Subcutaneous adipose tissue (tissue), 4 donors: ENCODE data around the gene CCDC167. TPM values are rescaled to one million over a fixed set of nuclear protein-coding genes. Genes with fewer than 3 reads are reported as not detected.

Experiments used
- total RNA-seq, 4 donors: library from RNA; depleted of rRNA; stranded (reverse); fragments of >200 nt; gene quantifications; one replicate each; pipeline ENCODE4 v1.1.0, GENCODE V29; 2016
- TF ChIP-seq, protein P1 (sequence below): fragments of 450-650 bp; IDR thresholded peaks from one replicate; pipeline ENCODE4 v1.5.1; 2016; ENCODE audit warnings: low read depth, mild to moderate bottlenecking, control low read depth, antibody characterized with exemption, moderate library complexity

The CCDC167 gene
- total RNA-seq = 10 to 100 TPM; 12.1 to 27.2 (median 12.6) TPM

DNA sequence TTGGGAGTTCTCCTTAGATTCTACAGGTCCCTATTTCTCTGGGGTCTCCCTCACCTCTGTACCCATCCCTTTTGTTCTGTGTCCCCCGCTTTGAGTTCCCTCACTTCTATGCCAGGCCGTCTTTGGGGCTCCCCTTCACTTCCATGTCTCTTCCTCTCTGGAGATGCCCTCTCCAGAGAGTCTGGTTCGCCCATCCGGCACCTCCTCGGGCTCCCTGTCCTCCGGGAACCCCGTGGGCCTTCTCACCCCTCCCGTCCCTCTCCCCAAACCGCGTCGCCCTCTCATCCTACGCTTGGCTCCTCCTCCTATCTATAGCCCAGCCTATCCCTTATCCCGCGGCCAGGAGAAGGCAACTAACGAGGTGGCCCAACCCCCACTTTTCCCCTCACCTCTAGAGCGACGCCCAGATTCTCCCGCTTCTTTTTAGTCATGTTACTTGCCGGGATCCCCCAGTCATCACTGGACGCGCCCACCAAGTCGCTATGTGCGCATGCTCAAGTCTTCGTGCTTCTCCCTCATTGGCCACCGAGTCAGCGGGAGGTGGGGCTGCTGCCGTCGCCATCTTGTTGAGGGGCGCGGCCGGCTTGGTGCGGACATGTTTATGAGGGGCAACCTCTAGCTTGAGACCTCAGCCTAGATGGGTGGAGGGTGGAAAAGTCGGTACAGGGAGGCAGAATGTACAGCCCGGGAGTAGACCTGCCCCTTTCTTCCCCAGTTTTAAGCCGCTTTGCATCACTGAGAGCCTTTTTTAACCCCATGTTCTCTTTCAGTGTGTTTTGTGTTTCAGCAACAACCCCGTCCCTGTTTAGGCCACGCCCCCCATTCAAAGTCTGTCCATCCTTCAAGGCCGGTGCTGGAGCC, at the start of gene CCDC167:
CCDC167 (minus strand) TSS at position 461 of the 861 bp plus-strand sequence; CDS start at position 431, 30 bp downstream.
- TF ChIP-seq, protein P1, sequence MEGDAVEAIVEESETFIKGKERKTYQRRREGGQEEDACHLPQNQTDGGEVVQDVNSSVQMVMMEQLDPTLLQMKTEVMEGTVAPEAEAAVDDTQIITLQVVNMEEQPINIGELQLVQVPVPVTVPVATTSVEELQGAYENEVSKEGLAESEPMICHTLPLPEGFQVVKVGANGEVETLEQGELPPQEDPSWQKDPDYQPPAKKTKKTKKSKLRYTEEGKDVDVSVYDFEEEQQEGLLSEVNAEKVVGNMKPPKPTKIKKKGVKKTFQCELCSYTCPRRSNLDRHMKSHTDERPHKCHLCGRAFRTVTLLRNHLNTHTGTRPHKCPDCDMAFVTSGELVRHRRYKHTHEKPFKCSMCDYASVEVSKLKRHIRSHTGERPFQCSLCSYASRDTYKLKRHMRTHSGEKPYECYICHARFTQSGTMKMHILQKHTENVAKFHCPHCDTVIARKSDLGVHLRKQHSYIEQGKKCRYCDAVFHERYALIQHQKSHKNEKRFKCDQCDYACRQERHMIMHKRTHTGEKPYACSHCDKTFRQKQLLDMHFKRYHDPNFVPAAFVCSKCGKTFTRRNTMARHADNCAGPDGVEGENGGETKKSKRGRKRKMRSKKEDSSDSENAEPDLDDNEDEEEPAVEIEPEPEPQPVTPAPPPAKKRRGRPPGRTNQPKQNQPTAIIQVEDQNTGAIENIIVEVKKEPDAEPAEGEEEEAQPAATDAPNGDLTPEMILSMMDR = no peak

DNA sequence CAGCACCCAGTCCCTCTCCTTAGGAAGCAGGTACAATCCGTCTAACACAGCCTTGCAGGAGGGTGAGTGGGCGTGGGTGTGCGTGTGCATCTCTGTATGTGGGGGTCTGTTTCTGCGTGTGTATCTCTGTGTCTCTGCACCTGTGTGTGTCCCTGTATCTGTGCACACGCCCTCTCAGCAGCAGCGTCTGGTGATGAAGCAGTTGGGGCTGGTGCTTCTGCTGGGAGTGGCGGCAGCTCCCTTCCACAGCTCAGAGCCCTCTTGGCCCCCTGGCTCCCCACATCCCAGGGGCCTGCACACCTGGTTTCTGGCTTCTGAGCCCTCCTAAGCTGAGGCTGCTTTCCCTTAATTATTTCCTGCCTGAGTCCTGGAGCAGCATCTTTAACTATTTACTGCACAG, 49.5 kb upstream of the CCDC167 start:
- TF ChIP-seq, protein P1 = no peak

DNA sequence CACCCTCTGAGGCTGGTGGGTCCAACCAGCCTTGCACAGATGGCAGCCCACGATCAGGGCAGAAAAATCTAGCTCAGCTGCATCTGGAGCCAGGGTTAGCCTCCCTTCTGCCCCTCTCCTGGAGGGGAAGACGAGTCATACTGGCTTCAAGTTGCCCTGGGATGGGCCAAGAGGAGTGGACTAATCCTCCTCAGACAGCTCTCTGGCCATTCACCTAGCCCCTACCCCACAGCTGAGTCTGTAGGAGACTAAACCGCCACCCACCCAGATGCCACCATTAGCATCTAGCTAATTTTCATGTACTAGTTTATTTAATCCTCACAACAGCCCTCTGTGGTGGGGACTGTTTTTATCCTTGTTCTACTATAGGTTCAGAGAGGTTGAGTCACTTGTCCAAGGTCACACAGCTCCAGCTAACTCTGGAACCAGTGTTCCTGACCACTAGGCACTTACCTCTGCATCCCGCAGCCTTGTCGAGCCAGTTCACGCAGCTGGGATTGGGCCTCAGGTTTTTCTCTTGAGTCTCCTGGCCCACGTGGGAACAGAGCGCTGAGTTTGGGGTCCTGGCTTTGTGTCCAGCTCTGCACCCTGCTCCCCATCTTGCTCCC, 48.5 kb upstream of the CCDC167 start:
- TF ChIP-seq, protein P1 = no peak

DNA sequence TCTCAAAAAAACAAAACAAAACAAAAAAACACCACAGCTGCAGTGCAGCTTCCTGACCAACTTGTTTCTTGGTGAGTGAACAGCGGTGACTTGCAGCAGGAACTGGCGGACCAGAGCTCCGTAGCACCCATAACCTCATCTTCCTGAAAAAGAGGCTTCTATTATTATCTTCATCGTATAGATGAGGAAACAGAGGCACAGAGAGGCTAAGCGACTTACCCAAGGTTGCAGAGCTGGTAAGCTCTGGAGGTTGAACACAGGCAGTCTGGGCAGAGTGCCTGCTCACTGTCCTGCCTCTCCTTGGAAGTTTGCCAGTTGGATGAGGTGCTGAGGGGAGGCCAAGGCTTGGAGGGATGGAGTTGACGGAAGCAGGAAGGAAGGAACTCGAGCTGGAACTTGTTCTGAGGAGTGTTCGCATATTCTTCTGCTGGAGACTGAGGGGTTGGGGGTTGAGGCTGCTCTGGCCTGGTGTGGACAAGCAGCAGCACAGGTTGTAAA, 47.9 kb upstream of the CCDC167 start:
- TF ChIP-seq, protein P1 = no peak

DNA sequence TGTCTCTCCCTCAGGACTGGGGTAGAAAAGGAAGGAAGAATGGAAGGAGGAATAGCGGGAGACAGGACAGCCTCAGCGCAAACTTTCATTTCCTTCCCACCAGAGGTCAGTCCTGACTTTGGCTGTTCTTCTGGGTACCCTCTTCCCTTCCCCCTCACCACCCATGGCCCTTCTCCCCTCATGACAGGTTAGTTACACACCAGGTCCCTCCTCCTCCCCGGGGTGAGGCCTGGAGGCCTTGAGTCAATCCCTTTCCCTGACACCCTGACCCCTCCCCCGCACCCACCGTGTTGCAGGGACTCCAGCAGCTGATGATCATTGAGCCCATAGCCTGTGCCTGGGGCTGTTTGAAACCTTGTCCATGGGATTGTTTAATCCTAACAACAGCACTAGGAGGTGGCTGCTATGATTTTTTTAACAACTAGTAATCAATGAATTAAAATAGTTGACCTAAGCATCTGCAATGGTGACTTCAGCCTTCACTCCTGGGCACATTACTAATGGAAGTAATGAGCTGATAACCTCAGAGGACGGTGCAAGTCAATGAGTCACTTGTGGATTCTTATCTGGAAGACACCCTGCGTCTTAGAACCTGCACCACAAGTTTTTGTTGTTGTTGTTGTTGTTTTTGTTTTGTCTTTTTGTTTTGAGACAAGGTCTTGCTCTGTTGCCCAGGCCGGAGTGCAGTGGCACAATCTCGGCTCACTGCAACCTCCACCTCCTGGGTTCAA, 46.6 kb upstream of the CCDC167 start:
- TF ChIP-seq, protein P1 = no peak

DNA sequence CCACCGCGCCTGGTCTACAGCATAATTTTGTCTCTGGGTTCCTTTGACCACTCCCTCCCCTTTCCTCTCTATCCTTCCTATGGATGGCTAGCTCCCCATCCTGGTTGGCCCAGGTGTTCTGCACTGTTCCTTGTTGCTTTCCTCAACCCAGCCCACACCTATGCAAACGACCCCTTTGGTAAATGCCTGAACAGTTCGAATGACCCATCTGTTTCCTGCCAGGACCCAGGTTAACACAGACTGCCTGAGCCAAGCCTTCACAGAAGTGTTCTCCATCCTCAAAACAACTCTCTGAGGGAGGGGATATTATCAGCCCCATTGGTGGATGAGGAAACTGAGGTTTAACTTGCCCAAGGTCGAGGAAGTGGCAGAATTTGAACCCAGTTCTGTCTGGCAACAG, 44.8 kb upstream of the CCDC167 start:
- TF ChIP-seq, protein P1 = no peak

DNA sequence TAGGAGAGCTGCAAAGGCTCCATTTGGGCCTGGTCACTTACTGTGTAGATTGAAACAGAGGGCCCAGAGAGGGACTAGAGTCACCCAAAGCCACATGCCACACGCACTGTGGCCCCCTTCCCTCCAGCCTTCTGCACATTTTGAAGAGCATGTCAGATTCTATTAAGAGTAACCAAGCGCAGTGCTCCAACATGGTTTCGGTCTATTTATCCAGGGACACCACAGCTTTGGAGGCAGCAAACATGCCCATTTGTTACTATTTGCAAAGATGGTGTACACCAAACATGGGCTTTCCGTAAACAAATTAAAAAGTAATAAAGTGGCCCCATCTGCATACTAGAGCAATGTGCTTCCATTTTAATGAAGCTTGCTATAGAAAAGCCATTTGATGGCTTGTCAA, 43.7 kb upstream of the CCDC167 start:
- TF ChIP-seq, protein P1 = no peak
